Measurements from ENCODE around the gene HSD17B12. TPM values are rescaled to one million over a fixed set of nuclear protein-coding genes. Genes with fewer than 3 reads are reported as not detected.

Gene HSD17B12
- total and polyA plus RNA-seq, 2 of the 8 experiments (the other 6 are each of a cell fraction or from before 2014, with no cell fraction given): 46.0 to 121 TPM

- ChIA-PET POLR2A (ENCODE audit: partially characterized antibody) (no interaction called here), CTCF (ENCODE audit: partially characterized antibody) (interaction anchor here (2.4 kb wide), 1 partner anchor 142 kb away, joined by 7 read pairs; no protein-coding TSS in a partner anchor)
- no peak overlapping the region for H2BK20ac ChIP-seq (ENCODE audit: low read length)
These were observed 215.1 kb downstream of the HSD17B12 start for GRCh38 chr11:43895601-43896000.

More at GRCh38 chr11:43895601-43896000, 215.1 kb downstream of the HSD17B12 start:
- H2AK5ac ChIP-seq (ENCODE audit: low read depth, low read length): no peak overlapping the region
- H2BK12ac ChIP-seq (ENCODE audit: low read depth, low read length): no peak overlapping the region
- 90% methylated on average over 2 of the region's 2 CpGs; no CpG with 5 or more reads in 1 of the 2 experiments for WGBS, 2 experiments (ENCODE audit: extremely low coverage in 1 of 2, insufficient coverage in 1 of 2, insufficient read length in 1 of 2, insufficient replicate concordance in 2 of 2, low coverage in 1 of 2, low lambda C conversion rate in 2 of 2, missing lambda C conversion rate in 1 of 2)
- H3K79me2 ChIP-seq (ENCODE audit: control insufficient read depth in 1 of 2, insufficient read depth in 2 of 2, low read length in 2 of 2): no peaks in the 10 kb centered on the region
- no peak overlapping the region for H3K23ac ChIP-seq (ENCODE audit: insufficient read length)
- FAIRE-seq: no peak
- no peak overlapping the region for H3K56ac ChIP-seq (replicated peaks; ENCODE audit: insufficient read length, low read depth, low read length)
- no peak overlapping the region for H3K14ac ChIP-seq (ENCODE audit: insufficient read length)
- H4K5ac ChIP-seq (ENCODE audit: insufficient read length, low read depth, low read length): no peak overlapping the region
- H3K18ac ChIP-seq (ENCODE audit: extremely low read depth, low read length): no peak overlapping the region
- no peak overlapping the region for H3K9ac ChIP-seq (replicated peaks in 1 of 4; ENCODE audit: extremely low read depth in 1 of 4, low read depth in 3 of 4, low read length in 3 of 4)
- no peak overlapping the region for H3K4me3 ChIP-seq (ENCODE audit: extremely low read depth in 1 of 4, insufficient read depth in 2 of 4, low read depth in 3 of 4, low read length in 4 of 4)
- H2BK5ac ChIP-seq (ENCODE audit: low read depth, low read length): no peak overlapping the region
- no peaks in the 10 kb centered on the region for H4K20me1 ChIP-seq (replicated peaks in 1 of 2; ENCODE audit: control insufficient read depth in 1 of 2, insufficient read depth in 2 of 2, low read length in 2 of 2)
- H2AFZ ChIP-seq (ENCODE audit: low read length): no peak overlapping the region
- DNase-seq (ENCODE audit: low read depth in 1 of 2, low spot score in 2 of 2): no peak
- H2BK15ac ChIP-seq (ENCODE audit: low read length): no peak overlapping the region
- peaks cover 0 to 15% (median 2%) of the 10 kb centered on the region in 4 experiments; a peak in 4 of 8 replicates for H3K36me3 ChIP-seq (ENCODE audit: control insufficient read depth in 2 of 4, insufficient read depth in 4 of 4, low read length in 3 of 4)
- H3K4me2 ChIP-seq (ENCODE audit: insufficient read depth in 1 of 2, low read depth in 2 of 2, low read length in 2 of 2): no peak overlapping the region
- no peak overlapping the region for H4K8ac ChIP-seq (ENCODE audit: extremely low read depth, insufficient read depth, low read length)
- H3K4me1 ChIP-seq (replicated peaks in 1 of 4; ENCODE audit: control insufficient read depth in 3 of 4, insufficient read depth in 4 of 4, low read length in 3 of 4): no peaks in the 10 kb centered on the region
- no peaks in the 10 kb centered on the region for H3K79me1 ChIP-seq (ENCODE audit: low read depth, low read length)
- no peak for TF ChIP-seq NRF1 (IDR thresholded peaks at IDR 0.05; ENCODE audit: low read depth, low read length)
- no peak for TF ChIP-seq BCL11A (IDR thresholded peaks at IDR 0.05; ENCODE audit: low read depth in 2 of 2, low read length in 2 of 2)
- no peak for TF ChIP-seq RAD21 (IDR thresholded peaks at IDR 0.05 in 1 of 2, conservative IDR thresholded peaks at IDR 0.05 in 1 of 2; ENCODE audit: low read depth in 2 of 2, low read length in 2 of 2)
- no peak for TF ChIP-seq CEBPB (IDR thresholded peaks at IDR 0.05; ENCODE audit: low read depth, low read length)
- TF ChIP-seq RNF2 (IDR thresholded peaks at IDR 0.05; ENCODE audit: borderline replicate concordance, low read depth, low read length, missing control alignments, poor library complexity, severe bottlenecking): no peak
- TF ChIP-seq GTF2F1 (IDR thresholded peaks at IDR 0.05; ENCODE audit: borderline replicate concordance, low read depth, low read length): no peak
- no peak for TF ChIP-seq TAF1 (IDR thresholded peaks at IDR 0.05; ENCODE audit: low read depth, low read length)
- TF ChIP-seq EZH2 (IDR thresholded peaks at IDR 0.05; ENCODE audit: low read depth, low read length, severe bottlenecking): no peak
- no peak for TF ChIP-seq MAFK (IDR thresholded peaks at IDR 0.05; ENCODE audit: low read depth, low read length)
- peaks cover 0 to 3% of the 10 kb centered on the region in 2 experiments; a peak in 1 of 4 replicates for H3K9me3 ChIP-seq (ENCODE audit: insufficient read depth in 2 of 2, low read depth in 1 of 2, low read length in 1 of 2)
- H3K4ac ChIP-seq (replicated peaks; ENCODE audit: insufficient read length, low read depth, low read length): no peak overlapping the region
- no peaks in the 10 kb centered on the region for H3K23me2 ChIP-seq (ENCODE audit: low read depth, low read length)
- no peak overlapping the region for H2BK120ac ChIP-seq (replicated peaks; ENCODE audit: low read depth, low read length)
- no peaks in the 10 kb centered on the region for H3K27me3 ChIP-seq (replicated peaks in 1 of 4; ENCODE audit: control insufficient read depth in 3 of 4, extremely low read depth in 1 of 4, insufficient read depth in 3 of 4, low read length in 3 of 4)
- H3K27ac ChIP-seq (ENCODE audit: low read depth, low read length): no peak overlapping the region
- H4K91ac ChIP-seq (replicated peaks; ENCODE audit: insufficient read length, low read length): no peak overlapping the region

Measured in H1 (cell line).